Prostate gland (tissue), 2 donors: ENCODE measurements around the gene MEGF10. TPM values are rescaled to one million over a fixed set of nuclear protein-coding genes. Genes with fewer than 3 reads are reported as not detected.
"Not testable (repeated sequence)": the region's sequence is repeated elsewhere in the genome, so short reads cannot be mapped to it uniquely, and the experiment has no call there.

Experiments used
- DNase-seq: peaks from one replicate; pipeline ENCODE4 v3.0.0-alpha.2; 2019; ENCODE audit warnings: low spot score
- H3K27ac ChIP-seq, 2 donors: fragments of 200-600 bp; sonication (generic); 2 replicates each; pipeline ENCODE4 v1.5.1; 2017 to 2019
- H3K27me3 ChIP-seq: fragments of 200-600 bp; sonication (generic); replicated peaks from 2 replicates; pipeline ENCODE4 v1.5.1; 2019; ENCODE audit not compliant: insufficient read depth
- H3K36me3 ChIP-seq, 2 donors: fragments of 200-600 bp; sonication (generic); 1 replicate in 1 of 2; 2 replicates in 1 of 2; pipeline versions ENCODE4 v1.5.1 to v1.8.1; 2017 to 2019
- H3K4me1 ChIP-seq: fragments of 200-600 bp; sonication (generic); replicated peaks from 2 replicates; pipeline ENCODE4 v1.5.1; 2019
- H3K4me3 ChIP-seq, 2 donors: fragments of 200-600 bp; sonication (generic); 2 replicates each; pipeline ENCODE4 v1.5.1; 2017 to 2019
- H3K9me3 ChIP-seq: fragments of 200-600 bp; sonication (generic); 2 replicates; pipeline ENCODE4 v1.5.1; 2017
- CTCF ChIP-seq, 4 experiments: fragments of 200-600 bp in 2 of 4; fragments of 450-650 bp in 2 of 4; sonication (generic) in 2 of 4; IDR thresholded peaks; 1 replicate in 3 of 4; 2 replicates in 1 of 4; pipeline ENCODE4 v1.5.1; 2016 to 2019; ENCODE audit warnings: antibody characterized with exemption in 4 of 4, mild to moderate bottlenecking in 2 of 4, moderate library complexity in 2 of 4
- POLR2A ChIP-seq: fragments of 450-650 bp; IDR thresholded peaks from one replicate; pipeline ENCODE4 v1.6.1; 2016; ENCODE audit warnings: antibody characterized with exemption, mild to moderate bottlenecking
- POLR2AphosphoS5 ChIP-seq: sonication (generic); formaldehyde crosslinking; IDR thresholded peaks from one replicate; pipeline ENCODE4 v1.6.1; 2017; ENCODE audit warnings: antibody characterized with exemption
- WGBS: methylation state at CpG from one replicate; pipeline ENCODE4 v1.1.5; 2018; 5-methylcytosine and 5-hydroxymethylcytosine counted together
- intact Hi-C: fragments of 100-400 bp; cut with DNase I; formaldehyde crosslinking; loops from one replicate; pipeline ENCODE4 v1.14.2; 2022
- total RNA-seq, 2 donors: library from RNA; depleted of rRNA; stranded (reverse); fragments of >200 nt; gene quantifications; one replicate each; pipeline ENCODE4 v1.1.0, GENCODE V29; 2016

Gene MEGF10
- total RNA-seq, 2 donors from 2014 or later: 0.77 to 7.9 TPM

DNA sequence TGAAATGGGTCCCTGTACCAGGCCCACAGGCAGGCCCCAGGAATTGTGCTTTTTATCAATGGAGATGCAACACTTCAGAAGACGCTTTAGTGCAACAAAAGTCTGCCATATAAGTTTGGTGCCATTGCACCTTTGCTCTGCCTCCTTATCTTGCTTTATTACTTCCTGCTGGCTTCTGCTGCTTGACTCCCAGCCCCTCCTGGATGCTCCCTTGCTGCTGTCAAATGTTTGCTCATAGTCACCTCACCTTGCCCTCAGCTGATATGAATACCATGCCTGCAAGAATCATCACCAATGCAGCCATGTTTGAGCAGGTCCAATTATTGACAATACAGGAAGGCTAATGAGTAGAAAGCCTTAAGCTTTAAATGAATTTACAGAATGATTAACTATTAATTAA lies 25.4 kb downstream of the MEGF10 start:
- WGBS: 96% methylated on average over 1 of the region's 1 CpG
- H3K36me3 ChIP-seq: no peaks in the 10 kb centered on the region
- TF ChIP-seq POLR2AphosphoS5: no peak
- no peak for TF ChIP-seq POLR2A
- no peak for TF ChIP-seq CTCF (IDR thresholded peaks at IDR 0.05)
- no peak overlapping the region for H3K4me3 ChIP-seq
- DNase-seq: no peak
- H3K27me3 ChIP-seq: no peaks in the 10 kb centered on the region
- intact Hi-C loops: no loop called here
- H3K9me3 ChIP-seq: no peaks in the 10 kb centered on the region
- peaks cover 5% of the 10 kb centered on the region for H3K4me1 ChIP-seq
- H3K27ac ChIP-seq: no peak overlapping the region

GRCh38 chr5:127317385-127317784 lies 26.8 kb downstream of the MEGF10 start:
- H3K4me3 ChIP-seq, intact Hi-C loops, H3K27ac ChIP-seq, H3K36me3 ChIP-seq, H3K27me3 ChIP-seq, DNase-seq, H3K4me1 ChIP-seq, H3K9me3 ChIP-seq: not testable (repeated sequence)
- 97% methylated on average over 3 of the region's 3 CpGs for WGBS

DNA sequence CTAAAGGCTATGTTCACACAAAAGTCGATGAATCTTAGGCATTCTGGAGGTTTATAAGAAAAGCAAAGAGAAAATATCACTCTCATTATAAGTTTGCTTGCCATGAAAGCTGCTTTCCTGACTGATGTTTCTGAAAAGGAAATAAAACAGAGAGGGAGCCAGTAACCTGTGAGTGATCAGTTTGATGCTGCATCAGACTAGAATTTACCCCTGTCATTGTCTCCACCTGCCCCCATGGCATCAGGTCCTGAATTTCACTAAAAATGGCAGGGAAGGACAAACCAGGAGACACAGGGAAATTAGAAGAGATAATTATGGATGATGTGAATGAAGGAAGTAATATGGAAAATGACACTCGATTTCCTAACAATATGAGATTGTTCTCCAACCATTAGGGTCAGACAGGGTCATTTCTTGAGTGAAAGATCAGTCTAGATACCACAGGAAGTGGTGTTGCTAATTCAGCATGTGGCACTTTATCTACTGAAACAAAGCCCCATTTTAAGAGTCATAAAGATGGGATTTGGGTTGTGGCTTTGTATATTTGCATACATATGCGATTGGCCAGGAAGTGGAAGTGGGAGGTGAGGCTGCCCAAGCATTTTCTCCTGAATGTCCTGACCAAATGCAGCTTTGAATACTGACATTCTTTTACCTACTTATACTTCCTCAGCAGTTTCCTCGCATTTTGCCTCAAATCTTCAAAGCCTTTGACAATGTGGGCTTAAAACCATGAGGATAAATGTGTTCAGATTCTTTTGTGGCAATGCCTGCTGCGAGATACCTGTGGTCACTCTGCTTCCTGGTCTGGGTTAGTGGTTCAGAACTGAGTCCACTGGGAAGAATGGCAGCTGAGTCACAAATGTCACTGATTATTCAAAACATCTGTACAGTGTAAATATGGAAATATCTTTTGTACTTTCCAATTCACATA lies 29.7 kb downstream of the MEGF10 start:
- intact Hi-C loops: no loop called here
- Histone ChIP-seq H3K9me3 (no peaks in the 10 kb centered on the region), H3K27ac (no peak overlapping the region), H3K36me3 (no peaks in the 10 kb centered on the region), H3K4me3 (no peak overlapping the region), H3K27me3 (no peaks in the 10 kb centered on the region), H3K4me1 (no peaks in the 10 kb centered on the region)
- no peak for DNase-seq
- WGBS: 52% methylated on average over 5 of the region's 5 CpGs
- TF ChIP-seq POLR2A: no peak
- TF ChIP-seq CTCF (IDR thresholded peaks at IDR 0.05): no peak
- no peak for TF ChIP-seq POLR2AphosphoS5

DNA sequence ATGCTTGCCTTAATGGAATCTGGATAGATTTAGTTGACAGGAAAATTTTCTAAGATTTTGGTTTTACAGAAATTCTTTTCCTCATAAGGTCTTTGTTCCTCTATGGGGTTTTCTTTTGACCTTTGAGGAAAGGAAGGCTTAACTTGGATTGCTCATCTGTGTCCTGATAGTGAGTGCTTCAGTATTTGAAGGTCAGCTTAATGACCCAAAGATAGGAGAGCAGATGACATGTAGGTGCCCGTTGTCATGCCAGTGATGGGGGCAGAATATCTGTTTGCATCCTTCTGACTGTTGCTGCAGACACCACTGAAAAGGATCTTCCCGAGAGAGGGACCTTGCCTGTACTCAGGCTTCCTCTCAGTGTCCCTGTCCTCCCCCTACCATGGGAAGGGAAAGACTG lies 30.9 kb downstream of the MEGF10 start:
- no peaks in the 10 kb centered on the region for H3K36me3 ChIP-seq
- no peaks in the 10 kb centered on the region for H3K9me3 ChIP-seq
- H3K4me3 ChIP-seq: no peak overlapping the region
- intact Hi-C loops: no loop called here
- no peaks in the 10 kb centered on the region for H3K27me3 ChIP-seq
- 84% methylated on average over 2 of the region's 2 CpGs for WGBS
- DNase-seq: no peak
- no peaks in the 10 kb centered on the region for H3K4me1 ChIP-seq
- no peak for TF ChIP-seq CTCF (IDR thresholded peaks at IDR 0.05)
- TF ChIP-seq POLR2AphosphoS5: no peak
- no peak for TF ChIP-seq POLR2A
- no peak overlapping the region for H3K27ac ChIP-seq

DNA sequence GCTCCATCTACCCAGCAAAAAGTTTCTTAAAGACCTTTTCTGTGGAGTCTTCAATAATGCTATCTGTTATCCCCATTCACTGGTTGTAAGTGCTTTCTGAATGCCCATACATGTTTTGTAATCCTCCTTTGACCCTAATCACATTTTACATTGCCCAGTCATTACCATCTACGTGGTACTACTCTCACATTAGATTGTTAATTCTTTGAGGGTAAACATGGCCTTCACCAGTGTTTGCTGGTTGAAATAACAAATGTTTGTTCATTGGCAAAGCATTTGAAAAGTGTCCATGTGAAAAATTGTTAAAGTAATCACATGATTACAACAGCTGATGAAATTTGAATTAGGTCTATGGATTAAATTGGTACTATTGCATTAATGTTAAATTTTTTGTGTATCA lies 31.8 kb downstream of the MEGF10 start:
- 39% methylated on average over 1 of the region's 1 CpG for WGBS
- Histone ChIP-seq H3K36me3 (no peaks in the 10 kb centered on the region), H3K9me3 (no peaks in the 10 kb centered on the region), H3K27ac (no peak overlapping the region), H3K27me3 (no peaks in the 10 kb centered on the region), H3K4me1 (no peaks in the 10 kb centered on the region), H3K4me3 (no peak overlapping the region)
- TF ChIP-seq POLR2A: no peak
- TF ChIP-seq POLR2AphosphoS5: no peak
- no peak for TF ChIP-seq CTCF (IDR thresholded peaks at IDR 0.05)
- DNase-seq: no peak
- intact Hi-C loops: no loop called here
